A673 (cell line): ENCODE measurements around the gene ZNF277. TPM values are rescaled to one million over a fixed set of nuclear protein-coding genes. Genes with fewer than 3 reads are reported as not detected.

ENCODE experiments used
- BruUV-seq: library from RNA; stranded (reverse); fragments of 400-500 nt; replicated peaks from 2 replicates; lab custom pipeline; 2021; lab: Mats Ljungman, UMichigan
- CTCF ChIA-PET: fragments of 300-600 bp; sonication (Branson Sonifier 250); formaldehyde crosslinking; loops from one replicate; lab custom pipeline; 2022; ENCODE audit warnings: antibody characterized with exemption; lab: Charles Lee
- POLR2A ChIA-PET: fragments of 300-600 bp; sonication (Branson Sonifier 250); formaldehyde crosslinking; loops from one replicate; lab custom pipeline; 2022; ENCODE audit warnings: antibody characterized with exemption; ENCODE audit not compliant: low non-redundant PET; lab: Charles Lee
- DNase-seq: peaks from one replicate; pipeline ENCODE4 v3.0.0-alpha.2; 2015; ENCODE audit warnings: low spot score
- H3K27ac ChIP-seq: fragments of 200-600 bp; sonication (generic); 2 replicates; pipeline ENCODE4 v1.5.1; 2016; ENCODE audit warnings: mixed run types, low read depth, mild to moderate bottlenecking, mixed read lengths, antibody characterized with exemption, low read length; ENCODE audit not compliant: poor library complexity, severe bottlenecking
- H3K27me3 ChIP-seq: fragments of 200-600 bp; sonication (generic); replicated peaks from 2 replicates; pipeline ENCODE4 v1.6.1; 2017; ENCODE audit warnings: mixed run types, low read depth, mild to moderate bottlenecking, mixed read lengths, antibody characterized with exemption, low read length; ENCODE audit not compliant: insufficient read depth, poor library complexity
- H3K36me3 ChIP-seq: fragments of 200-600 bp; sonication (generic); 2 replicates; pipeline ENCODE4 v1.6.1; 2016; ENCODE audit warnings: mixed run types, mild to moderate bottlenecking, mixed read lengths, antibody characterized with exemption, low read length; ENCODE audit not compliant: insufficient read depth, poor library complexity, severe bottlenecking
- H3K4me1 ChIP-seq: fragments of 200-600 bp; sonication (generic); 2 replicates; pipeline ENCODE4 v1.6.1; 2017; ENCODE audit warnings: mixed run types, mild to moderate bottlenecking, mixed read lengths, antibody characterized with exemption, low read length; ENCODE audit not compliant: insufficient read depth, poor library complexity, severe bottlenecking
- H3K4me3 ChIP-seq: fragments of 200-600 bp; sonication (generic); 2 replicates; pipeline ENCODE4 v1.5.1; 2016; ENCODE audit warnings: low read depth, mixed run types, mild to moderate bottlenecking, mixed read lengths, low read length; ENCODE audit not compliant: poor library complexity, severe bottlenecking
- H3K9me3 ChIP-seq: fragments of 200-600 bp; sonication (generic); 2 replicates; pipeline ENCODE4 v1.6.1; 2016; ENCODE audit warnings: mixed run types, low read depth, mild to moderate bottlenecking, mixed read lengths, antibody characterized with exemption, low read length; ENCODE audit not compliant: poor library complexity, severe bottlenecking
- EZH2 ChIP-seq: fragments of 200-600 bp; sonication (generic); IDR thresholded peaks from 2 replicates; pipeline ENCODE4 v1.6.1; 2017; ENCODE audit warnings: borderline replicate concordance, low read depth, mild to moderate bottlenecking, mixed read lengths, antibody characterized with exemption, low read length; ENCODE audit not compliant: poor library complexity, severe bottlenecking
- intact Hi-C: fragments of 100-400 bp; cut with micrococcal nuclease; formaldehyde crosslinking; loops from one replicate; pipeline ENCODE4 v1.10.0; 2022; ENCODE audit not compliant: unreplicated experiment
- total RNA-seq: library from RNA; stranded (reverse); gene quantifications from 2 replicates; pipeline ENCODE4 v1.2.3, GENCODE V29; 2021
- TF ChIP-seq, protein P1 (sequence below): fragments of 300-800, 200-600 bp; sonication (generic); conservative IDR thresholded peaks from 2 replicates; pipeline ENCODE4 v1.5.1; 2017; ENCODE audit warnings: low read depth, mild to moderate bottlenecking, antibody characterized with exemption, low read length, moderate library complexity, mixed read lengths

ZNF277 gene
- total RNA-seq, 1 experiment from 2014 or later = 17.7 TPM

DNA sequence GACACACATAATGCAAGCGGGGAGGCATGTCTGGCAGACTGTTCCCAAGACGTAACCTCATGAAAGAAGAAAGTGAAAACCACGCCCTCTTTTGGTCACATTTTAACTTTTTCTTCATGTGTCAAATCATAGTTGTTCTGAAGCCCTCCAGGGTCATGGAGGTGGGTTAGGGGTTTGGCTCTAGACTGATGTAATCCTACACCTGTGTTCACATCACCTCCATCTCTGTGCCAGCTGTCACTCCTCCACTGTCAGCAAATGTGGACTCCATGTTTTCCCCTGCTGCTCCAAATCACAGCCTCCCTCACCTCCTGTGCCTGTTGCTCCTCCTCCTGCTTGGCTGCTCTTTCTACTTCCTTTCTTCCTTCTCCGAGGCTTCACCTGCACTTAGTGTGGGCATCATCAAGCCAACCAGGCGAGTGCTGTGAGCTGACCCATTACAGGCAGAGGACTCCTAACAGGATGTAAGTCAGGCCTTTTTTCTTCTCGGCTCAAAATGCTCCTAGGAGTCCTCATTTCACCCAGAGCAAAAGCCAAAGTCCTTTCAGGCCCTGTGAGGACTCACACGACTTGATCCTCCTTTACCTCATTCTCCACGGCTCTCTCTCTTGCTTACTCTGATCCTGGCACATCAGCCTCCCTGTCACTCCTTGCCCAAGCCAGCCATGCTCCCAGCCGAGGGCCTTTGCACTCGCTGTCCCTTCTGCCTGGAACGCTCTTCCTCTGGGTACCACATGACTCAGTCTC, 177.3 kb downstream of the ZNF277 start:
- ChIA-PET CTCF (no interaction called here), POLR2A (no interaction called here)
- Histone ChIP-seq H3K27me3 (no peaks in the 10 kb centered on the region), H3K27ac (no peak overlapping the region), H3K4me1 (no peaks in the 10 kb centered on the region), H3K36me3 (no peaks in the 10 kb centered on the region), H3K9me3 (no peaks in the 10 kb centered on the region), H3K4me3 (no peak overlapping the region)
- BruUV-seq = no TSS peak
- DNase-seq = peak; percentile 64
- TF ChIP-seq, protein P1, sequence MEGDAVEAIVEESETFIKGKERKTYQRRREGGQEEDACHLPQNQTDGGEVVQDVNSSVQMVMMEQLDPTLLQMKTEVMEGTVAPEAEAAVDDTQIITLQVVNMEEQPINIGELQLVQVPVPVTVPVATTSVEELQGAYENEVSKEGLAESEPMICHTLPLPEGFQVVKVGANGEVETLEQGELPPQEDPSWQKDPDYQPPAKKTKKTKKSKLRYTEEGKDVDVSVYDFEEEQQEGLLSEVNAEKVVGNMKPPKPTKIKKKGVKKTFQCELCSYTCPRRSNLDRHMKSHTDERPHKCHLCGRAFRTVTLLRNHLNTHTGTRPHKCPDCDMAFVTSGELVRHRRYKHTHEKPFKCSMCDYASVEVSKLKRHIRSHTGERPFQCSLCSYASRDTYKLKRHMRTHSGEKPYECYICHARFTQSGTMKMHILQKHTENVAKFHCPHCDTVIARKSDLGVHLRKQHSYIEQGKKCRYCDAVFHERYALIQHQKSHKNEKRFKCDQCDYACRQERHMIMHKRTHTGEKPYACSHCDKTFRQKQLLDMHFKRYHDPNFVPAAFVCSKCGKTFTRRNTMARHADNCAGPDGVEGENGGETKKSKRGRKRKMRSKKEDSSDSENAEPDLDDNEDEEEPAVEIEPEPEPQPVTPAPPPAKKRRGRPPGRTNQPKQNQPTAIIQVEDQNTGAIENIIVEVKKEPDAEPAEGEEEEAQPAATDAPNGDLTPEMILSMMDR = peak; percentile 41
- no peak for TF ChIP-seq EZH2
- intact Hi-C loops = no loop called here

DNA sequence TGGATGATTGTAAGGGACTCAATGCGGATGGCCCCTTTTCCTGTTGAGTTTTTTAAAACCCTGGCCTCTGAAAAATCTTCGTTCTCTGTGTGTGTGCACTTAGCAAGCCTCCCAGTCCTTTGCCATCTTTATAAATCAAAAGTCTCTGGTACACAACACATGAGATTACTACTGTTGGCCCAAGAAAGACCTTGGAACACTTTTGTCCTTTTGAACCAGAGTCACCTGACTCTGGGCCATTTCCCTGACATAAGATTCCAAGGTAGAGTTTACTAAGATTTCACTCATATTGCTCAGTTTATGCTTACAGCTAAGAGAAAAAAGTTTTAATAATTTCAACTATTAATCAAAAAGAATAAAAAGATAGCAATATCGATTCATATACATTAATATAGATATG, 179.0 kb downstream of the ZNF277 start:
- Histone ChIP-seq H3K9me3 (no peaks in the 10 kb centered on the region), H3K4me3 (no peak overlapping the region), H3K4me1 (no peaks in the 10 kb centered on the region), H3K36me3 (no peaks in the 10 kb centered on the region), H3K27me3 (no peaks in the 10 kb centered on the region), H3K27ac (no peak overlapping the region)
- ChIA-PET CTCF (no interaction called here), POLR2A (no interaction called here)
- DNase-seq = no peak
- intact Hi-C loops = no loop called here
- TF ChIP-seq, protein P1 = no peak
- TF ChIP-seq EZH2 = no peak
- BruUV-seq = no TSS peak

DNA sequence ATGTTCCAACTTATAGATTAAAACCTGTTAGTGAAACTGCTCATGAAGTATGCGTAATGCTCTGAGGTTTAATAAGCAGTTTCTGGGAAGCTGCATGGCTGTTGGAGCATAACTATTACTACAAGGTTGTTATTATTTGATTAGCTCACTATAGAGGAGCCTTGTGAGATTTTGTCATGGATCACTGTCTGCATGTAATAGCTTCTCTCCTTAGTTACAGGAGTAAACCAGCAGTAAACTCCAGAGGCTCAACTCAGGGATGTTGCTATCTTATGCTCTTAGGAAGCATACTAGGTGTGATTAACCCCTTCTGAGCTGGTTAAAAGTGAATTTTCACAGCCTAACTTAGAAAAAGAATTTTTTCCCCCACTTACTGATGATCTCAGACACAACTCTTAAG, 180.1 kb downstream of the ZNF277 start:
- no peaks in the 10 kb centered on the region for H3K4me1 ChIP-seq
- CTCF ChIA-PET = no interaction called here
- H3K4me3 ChIP-seq = no peak overlapping the region
- TF ChIP-seq, protein P1 = no peak
- TF ChIP-seq EZH2 = no peak
- H3K9me3 ChIP-seq = no peaks in the 10 kb centered on the region
- no peaks in the 10 kb centered on the region for H3K36me3 ChIP-seq
- no peak overlapping the region for H3K27ac ChIP-seq
- no peak for DNase-seq
- H3K27me3 ChIP-seq = no peaks in the 10 kb centered on the region
- BruUV-seq = no TSS peak
- POLR2A ChIA-PET = no interaction called here
- intact Hi-C loops = no loop called here
